Uterus (tissue), 4 donors: Measurements from ENCODE around the gene PRX. TPM values are rescaled to one million over a fixed set of nuclear protein-coding genes. Genes with fewer than 3 reads are reported as not detected.

Source experiments
- DNase-seq, 2 donors: peaks; one replicate each; pipeline ENCODE4 v3.0.0-alpha.2; 2019 to 2020
- H3K27ac ChIP-seq, 2 donors: fragments of 200-600 bp; sonication (generic); 1 replicate in 1 of 2; 2 replicates in 1 of 2; pipeline ENCODE4 v1.5.1; 2016 to 2018
- H3K27me3 ChIP-seq, 2 donors: fragments of 200-600 bp; sonication (generic); one replicate each; pipeline ENCODE4 v1.5.1; 2018 to 2019; ENCODE audit warnings: control low read depth in 1 of 2
- H3K36me3 ChIP-seq, 2 donors: fragments of 200-600 bp; sonication (generic); one replicate each; pipeline ENCODE4 v1.5.1; 2019; ENCODE audit warnings: control low read depth in 1 of 2
- H3K4me1 ChIP-seq, 2 donors: fragments of 200-600 bp; sonication (generic); one replicate each; pipeline ENCODE4 v1.5.1; 2018 to 2019; ENCODE audit warnings: control low read depth in 1 of 2
- H3K4me3 ChIP-seq, 2 donors: fragments of 200-600 bp; sonication (generic); 1 replicate in 1 of 2; 2 replicates in 1 of 2; pipeline ENCODE4 v1.5.1; 2018 to 2019; ENCODE audit warnings: mild to moderate bottlenecking in 1 of 2
- H3K9me3 ChIP-seq, 2 donors: fragments of 200-600 bp; sonication (generic); one replicate each; pipeline ENCODE4 v1.5.1; 2019; ENCODE audit warnings: control low read depth in 1 of 2
- CTCF ChIP-seq, 4 experiments: fragments of 200-600 bp in 2 of 4; fragments of 450-650 bp in 2 of 4; sonication (generic) in 2 of 4; IDR thresholded peaks; one replicate each; pipeline ENCODE4 v1.5.1; 2016 to 2019; ENCODE audit warnings: antibody characterized with exemption in 4 of 4, mild to moderate bottlenecking in 2 of 4, moderate library complexity in 1 of 4
- POLR2A ChIP-seq, 2 donors: fragments of 450-650 bp; IDR thresholded peaks; one replicate each; pipeline ENCODE4 v1.6.1; 2016; ENCODE audit warnings: antibody characterized with exemption in 2 of 2, mild to moderate bottlenecking in 1 of 2, moderate library complexity in 1 of 2
- intact Hi-C: fragments of 100-400 bp; cut with DNase I; formaldehyde crosslinking; loops from one replicate; pipeline ENCODE4 v1.15.1; 2023; ENCODE audit warnings: low total_unique reads
- total RNA-seq, 4 donors: library from RNA; depleted of rRNA in 3 of 4; stranded (reverse); fragments of >200 nt in 3 of 4; gene quantifications; one replicate each; pipeline versions ENCODE4 v1.1.0 to v1.2.4, GENCODE V29; 2014 to 2023
- donor health status: DM: yes; HTN: yes; CAD: no.

The PRX gene
- total RNA-seq, 4 donors from 2014 or later = 3.3 to 7.5 (median 4.8) TPM

GRCh38 chr19:40407714-40408597 lies 5.2 kb downstream of the PRX start:
- Histone ChIP-seq H3K27ac (no peak overlapping the region), H3K27me3 (no peaks in the 10 kb centered on the region), H3K36me3 (no peaks in the 10 kb centered on the region), H3K4me3 (no peak overlapping the region), H3K4me1 (no peaks in the 10 kb centered on the region), H3K9me3 (no peaks in the 10 kb centered on the region)
- DNase-seq = no peak
- no peak for TF ChIP-seq CTCF (IDR thresholded peaks at IDR 0.05)
- TF ChIP-seq POLR2A (IDR thresholded peaks at IDR 0.05) = no peak
- intact Hi-C loops = no loop called here

- TF ChIP-seq POLR2A (IDR thresholded peaks at IDR 0.05) = no peak
- TF ChIP-seq CTCF (IDR thresholded peaks at IDR 0.05) = peak in 1 of 4 experiments; percentile 23
- intact Hi-C loops = no loop called here
- Histone ChIP-seq H3K4me3 (peak overlapping the region; percentile 50 to 56), H3K27me3 (no peaks in the 10 kb centered on the region), H3K27ac (peak overlapping the region; percentile 80 to 93), H3K36me3 (no peaks in the 10 kb centered on the region), H3K4me1 (no peaks in the 10 kb centered on the region), H3K9me3 (no peaks in the 10 kb centered on the region)
- peak; percentile 90 to 93 for DNase-seq
Measured at GRCh38 chr19:40403262-40403984, 9.8 kb downstream of the PRX start.

- no peak overlapping the region for H3K27ac ChIP-seq
- H3K4me1 ChIP-seq = no peaks in the 10 kb centered on the region
- no peaks in the 10 kb centered on the region for H3K36me3 ChIP-seq
- intact Hi-C loops = no loop called here
- H3K4me3 ChIP-seq = no peak overlapping the region
- H3K27me3 ChIP-seq = no peaks in the 10 kb centered on the region
- TF ChIP-seq POLR2A (IDR thresholded peaks at IDR 0.05) (no peak), CTCF (IDR thresholded peaks at IDR 0.05) (no peak)
- DNase-seq = no peak
- H3K9me3 ChIP-seq = no peaks in the 10 kb centered on the region
Measured at GRCh38 chr19:40400559-40400958, 12.6 kb downstream of the PRX start.

GRCh38 chr19:40398417-40399131 lies 14.6 kb downstream of the PRX start:
- Histone ChIP-seq H3K27me3 (no peaks in the 10 kb centered on the region), H3K27ac (no peak overlapping the region), H3K4me1 (no peaks in the 10 kb centered on the region), H3K4me3 (no peak overlapping the region), H3K9me3 (no peaks in the 10 kb centered on the region), H3K36me3 (no peaks in the 10 kb centered on the region)
- TF ChIP-seq POLR2A (IDR thresholded peaks at IDR 0.05) = no peak
- TF ChIP-seq CTCF (IDR thresholded peaks at IDR 0.05) = no peak
- intact Hi-C loops = no loop called here
- peak in 1 of 2 donors; percentile 45 for DNase-seq
